Chondrocyte (in vitro differentiated cells): ENCODE results near the gene MICAL3. TPM values are rescaled to one million over a fixed set of nuclear protein-coding genes. Genes with fewer than 3 reads are reported as not detected.

Experiments used
- DNase-seq: peaks from one replicate; pipeline ENCODE4 v3.0.0; 2021; ENCODE audit warnings: mixed read lengths, low spot score
- H3K27ac Mint-ChIP-seq: one replicate; pipeline ENCODE4 v1.8.0; 2021; ENCODE audit warnings: mild to moderate bottlenecking, moderate library complexity, mixed read lengths; ENCODE audit not compliant: unreplicated experiment
- H3K27me3 Mint-ChIP-seq: 2 replicates; pipeline ENCODE4 v1.8.0; 2021; ENCODE audit warnings: low read depth, mixed read lengths
- H3K36me3 Mint-ChIP-seq: 2 replicates; pipeline ENCODE4 v1.8.0; 2021; ENCODE audit warnings: low read depth, mixed read lengths
- H3K4me1 Mint-ChIP-seq: 2 replicates; pipeline ENCODE4 v1.8.0; 2021; ENCODE audit warnings: low read depth, mild to moderate bottlenecking, mixed read lengths
- H3K4me3 Mint-ChIP-seq: one replicate; pipeline ENCODE4 v1.8.0; 2021; ENCODE audit warnings: mild to moderate bottlenecking, moderate library complexity, mixed read lengths; ENCODE audit not compliant: unreplicated experiment
- H3K9me3 Mint-ChIP-seq: 2 replicates; pipeline ENCODE4 v1.8.0; 2021; ENCODE audit warnings: low read depth, mixed read lengths
- total RNA-seq: library from RNA; stranded (reverse); gene quantifications from 3 replicates; pipeline ENCODE4 v1.2.1, GENCODE V29; 2021
- TF ChIP-seq, protein P1 (sequence below): fragments of 200-600 bp; sonication (generic); IDR thresholded peaks from 2 replicates; pipeline ENCODE4 v1.5.0; 2021; ENCODE audit warnings: antibody characterized with exemption, mild to moderate bottlenecking, moderate library complexity

MICAL3 gene
- total RNA-seq, 1 donor from 2014 or later, result 68.2 TPM

DNA sequence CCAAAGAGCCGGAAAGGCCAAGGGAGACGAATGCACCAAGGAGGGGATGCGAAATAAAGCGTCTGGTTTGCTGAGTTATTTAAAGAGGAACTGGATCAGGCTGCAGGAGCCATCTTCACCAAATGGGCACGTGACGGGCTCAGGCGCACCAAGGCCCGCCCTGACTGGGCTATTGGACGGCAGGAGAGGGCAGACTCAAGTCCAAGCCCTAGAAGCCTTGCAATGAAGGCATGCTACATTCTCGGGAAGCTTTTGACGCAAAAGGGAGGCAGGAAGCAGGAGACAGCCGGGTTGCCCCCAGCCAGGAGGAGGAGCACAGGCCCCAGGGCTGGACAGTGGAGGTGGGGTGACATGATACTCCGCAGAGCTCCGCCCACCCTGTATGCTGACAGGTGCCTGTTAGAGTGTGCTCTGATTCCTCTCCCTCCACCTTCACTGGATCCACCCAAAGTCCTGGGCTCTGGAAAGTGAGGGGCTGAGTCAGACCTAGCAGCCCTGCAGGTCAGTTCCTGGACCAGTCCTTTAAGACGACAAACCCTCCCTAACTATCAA, 208.6 kb downstream of the MICAL3 start:
- H3K4me3 Mint-ChIP-seq, result no peak overlapping the region
- peaks cover 14% of the 10 kb centered on the region for H3K36me3 Mint-ChIP-seq
- H3K9me3 Mint-ChIP-seq, result no peaks in the 10 kb centered on the region
- H3K4me1 Mint-ChIP-seq, result no peaks in the 10 kb centered on the region
- TF ChIP-seq, protein P1, sequence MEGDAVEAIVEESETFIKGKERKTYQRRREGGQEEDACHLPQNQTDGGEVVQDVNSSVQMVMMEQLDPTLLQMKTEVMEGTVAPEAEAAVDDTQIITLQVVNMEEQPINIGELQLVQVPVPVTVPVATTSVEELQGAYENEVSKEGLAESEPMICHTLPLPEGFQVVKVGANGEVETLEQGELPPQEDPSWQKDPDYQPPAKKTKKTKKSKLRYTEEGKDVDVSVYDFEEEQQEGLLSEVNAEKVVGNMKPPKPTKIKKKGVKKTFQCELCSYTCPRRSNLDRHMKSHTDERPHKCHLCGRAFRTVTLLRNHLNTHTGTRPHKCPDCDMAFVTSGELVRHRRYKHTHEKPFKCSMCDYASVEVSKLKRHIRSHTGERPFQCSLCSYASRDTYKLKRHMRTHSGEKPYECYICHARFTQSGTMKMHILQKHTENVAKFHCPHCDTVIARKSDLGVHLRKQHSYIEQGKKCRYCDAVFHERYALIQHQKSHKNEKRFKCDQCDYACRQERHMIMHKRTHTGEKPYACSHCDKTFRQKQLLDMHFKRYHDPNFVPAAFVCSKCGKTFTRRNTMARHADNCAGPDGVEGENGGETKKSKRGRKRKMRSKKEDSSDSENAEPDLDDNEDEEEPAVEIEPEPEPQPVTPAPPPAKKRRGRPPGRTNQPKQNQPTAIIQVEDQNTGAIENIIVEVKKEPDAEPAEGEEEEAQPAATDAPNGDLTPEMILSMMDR, result no peak
- no peak overlapping the region for H3K27ac Mint-ChIP-seq
- no peak for DNase-seq
- no peaks in the 10 kb centered on the region for H3K27me3 Mint-ChIP-seq

DNA sequence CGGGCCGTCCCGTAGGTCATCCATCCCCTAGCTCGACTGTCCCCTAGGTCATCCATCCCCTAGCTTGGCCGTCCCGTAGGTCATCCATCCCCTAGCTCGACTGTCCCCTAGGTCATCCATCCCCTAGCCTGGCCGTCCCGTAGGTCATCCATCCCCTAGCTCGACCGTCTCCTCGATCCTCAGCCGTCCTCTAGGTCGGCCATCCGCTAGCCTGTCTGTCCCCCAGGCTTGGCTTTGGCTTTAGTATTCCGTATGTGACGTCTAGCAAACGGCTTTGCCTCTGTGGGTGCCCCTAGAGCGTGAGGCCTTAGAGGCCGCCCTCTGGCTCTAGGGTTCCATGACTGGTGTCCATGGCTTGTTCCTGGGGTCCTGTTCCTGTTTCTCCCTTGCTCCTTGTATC, 209.5 kb downstream of the MICAL3 start:
- Mint-ChIP-seq H3K4me1 (no peaks in the 10 kb centered on the region), H3K4me3 (no peak overlapping the region), H3K27me3 (no peaks in the 10 kb centered on the region), H3K27ac (no peak overlapping the region), H3K9me3 (no peaks in the 10 kb centered on the region), H3K36me3 (peaks cover 17% of the 10 kb centered on the region)
- DNase-seq, result no peak
- TF ChIP-seq, protein P1, result no peak

GRCh38 chr22:17814084-17814483, 210.3 kb downstream of the MICAL3 start:
- H3K4me1 Mint-ChIP-seq, result no peaks in the 10 kb centered on the region
- peaks cover 20% of the 10 kb centered on the region for H3K36me3 Mint-ChIP-seq
- DNase-seq, result no peak

DNA sequence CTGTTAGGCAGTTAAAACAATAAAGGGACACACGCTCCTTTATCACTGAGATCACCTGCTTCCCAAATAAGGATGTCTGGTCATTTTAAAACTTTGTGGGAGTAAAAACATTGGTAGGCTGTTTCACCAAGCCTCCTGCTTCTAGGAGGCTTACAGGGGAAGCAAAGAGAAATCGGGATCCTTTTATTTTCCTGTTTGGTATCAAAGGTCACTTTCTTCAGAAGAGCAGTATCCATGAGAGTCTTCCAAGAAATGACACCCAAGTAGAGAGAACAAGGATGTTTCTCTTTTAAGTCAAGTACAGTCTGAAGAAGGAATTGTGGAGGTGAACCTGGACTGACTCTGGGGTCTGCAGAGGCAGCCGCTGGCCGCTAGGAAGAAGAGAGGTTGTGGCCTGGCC, 213.2 kb downstream of the MICAL3 start:
- DNase-seq, result no peak
- no peak overlapping the region for H3K4me3 Mint-ChIP-seq

More at GRCh38 chr22:17814084-17814483, 210.3 kb downstream of the MICAL3 start:
- H3K4me3 Mint-ChIP-seq, result no peak overlapping the region
- no peak overlapping the region for H3K27ac Mint-ChIP-seq
- no peaks in the 10 kb centered on the region for H3K27me3 Mint-ChIP-seq
- no peaks in the 10 kb centered on the region for H3K9me3 Mint-ChIP-seq
- TF ChIP-seq, protein P1, result no peak

GRCh38 chr22:17810570-17811116, 213.7 kb downstream of the MICAL3 start:
- H3K27ac Mint-ChIP-seq, result no peak overlapping the region
- DNase-seq, result no peak
- no peaks in the 10 kb centered on the region for H3K27me3 Mint-ChIP-seq
- H3K36me3 Mint-ChIP-seq, result peaks cover 24% of the 10 kb centered on the region
- no peaks in the 10 kb centered on the region for H3K4me1 Mint-ChIP-seq
- no peak overlapping the region for H3K4me3 Mint-ChIP-seq
- TF ChIP-seq, protein P1, result no peak
- H3K9me3 Mint-ChIP-seq, result no peaks in the 10 kb centered on the region

More for the DNA sequence above, 213.2 kb downstream of the MICAL3 start:
- TF ChIP-seq, protein P1, result no peak
- H3K27me3 Mint-ChIP-seq, result no peaks in the 10 kb centered on the region
- H3K36me3 Mint-ChIP-seq, result peaks cover 25% of the 10 kb centered on the region
- H3K27ac Mint-ChIP-seq, result no peak overlapping the region
- H3K9me3 Mint-ChIP-seq, result no peaks in the 10 kb centered on the region
- H3K4me1 Mint-ChIP-seq, result no peaks in the 10 kb centered on the region
